Measurements from ENCODE around the gene TBC1D1. TPM values are rescaled to one million over a fixed set of nuclear protein-coding genes. Genes with fewer than 3 reads are reported as not detected.

The TBC1D1 gene
- total RNA-seq: 85.0 and 107 TPM in 2 replicates

GRCh38 chr4:37890801-37891259, at the start of gene TBC1D1:
TSS of gene TBC1D1 (plus strand) at chr4:37891084. CDS start at chr4:37902096, 11,012 bp downstream.
- DNase-seq (ENCODE audit: low read depth in 2 of 2): no peak

- no peak for DNase-seq (ENCODE audit: low read depth in 2 of 2)
These were observed 46.7 kb upstream of the TBC1D1 start for GRCh38 chr4:37844204-37844603.

GRCh38 chr4:37845201-37845600, 45.7 kb upstream of the TBC1D1 start:
- DNase-seq (ENCODE audit: low read depth in 2 of 2): no peak

GRCh38 chr4:37847311-37847884, 43.5 kb upstream of the TBC1D1 start:
- DNase-seq (ENCODE audit: low read depth in 2 of 2): peak in 1 of 2 donors; percentile 27

- no peak for DNase-seq (ENCODE audit: low read depth in 2 of 2)
These were observed 38.5 kb upstream of the TBC1D1 start for GRCh38 chr4:37852376-37852775.

GRCh38 chr4:37858112-37858511, 32.8 kb upstream of the TBC1D1 start:
- DNase-seq (ENCODE audit: low read depth in 2 of 2): no peak

- no peak for DNase-seq (ENCODE audit: low read depth in 2 of 2)
These were observed 32.0 kb upstream of the TBC1D1 start for GRCh38 chr4:37858872-37859271.

GRCh38 chr4:37860266-37860665, 30.6 kb upstream of the TBC1D1 start:
- DNase-seq (ENCODE audit: low read depth in 2 of 2): no peak

GRCh38 chr4:37862961-37863360, 27.9 kb upstream of the TBC1D1 start:
- no peak for DNase-seq (ENCODE audit: low read depth in 2 of 2)

- no peak for DNase-seq (ENCODE audit: low read depth in 2 of 2)
These were observed 26.1 kb upstream of the TBC1D1 start for GRCh38 chr4:37864786-37865185.

GRCh38 chr4:37865450-37865849, 25.4 kb upstream of the TBC1D1 start:
- DNase-seq (ENCODE audit: low read depth in 2 of 2): no peak

GRCh38 chr4:37867102-37867501, 23.8 kb upstream of the TBC1D1 start:
- no peak for DNase-seq (ENCODE audit: low read depth in 2 of 2)

- DNase-seq (ENCODE audit: low read depth in 2 of 2): no peak
These were observed 22.6 kb upstream of the TBC1D1 start for GRCh38 chr4:37868238-37868637.

- DNase-seq (ENCODE audit: low read depth in 2 of 2): no peak
These were observed 18.4 kb upstream of the TBC1D1 start for GRCh38 chr4:37872310-37872988.

GRCh38 chr4:37873386-37873785, 17.5 kb upstream of the TBC1D1 start:
- DNase-seq (ENCODE audit: low read depth in 2 of 2): peak; percentile 45 to 49

GRCh38 chr4:37876156-37876555, 14.7 kb upstream of the TBC1D1 start:
- no peak for DNase-seq (ENCODE audit: low read depth in 2 of 2)

- DNase-seq (ENCODE audit: low read depth in 2 of 2): no peak
These were observed 11.5 kb upstream of the TBC1D1 start for GRCh38 chr4:37879365-37879764.

- no peak for DNase-seq (ENCODE audit: low read depth in 2 of 2)
These were observed 9.1 kb upstream of the TBC1D1 start for GRCh38 chr4:37881811-37882210.

- no peak for DNase-seq (ENCODE audit: low read depth in 2 of 2)
These were observed 8.1 kb upstream of the TBC1D1 start for GRCh38 chr4:37882665-37883296.

GRCh38 chr4:37884855-37885487, 5.9 kb upstream of the TBC1D1 start:
- no peak for DNase-seq (ENCODE audit: low read depth in 2 of 2)

GRCh38 chr4:37885496-37885895, 5.4 kb upstream of the TBC1D1 start:
- DNase-seq (ENCODE audit: low read depth in 2 of 2): peak in 1 of 2 donors; percentile 5

Data from lung microvascular endothelial cell (primary cell).